HFFc6 (cell line): Measurements from ENCODE around the gene ALDOA. TPM values are rescaled to one million over a fixed set of nuclear protein-coding genes. Genes with fewer than 3 reads are reported as not detected.

Experiments
- DNase-seq: peaks from one replicate; pipeline ENCODE4 v3.0.0-alpha.2; 2018
- H3K27ac Mint-ChIP-seq: 2 replicates; pipeline ENCODE4 v1.8.0; 2020; ENCODE audit warnings: mild to moderate bottlenecking, mixed read lengths
- H3K27me3 Mint-ChIP-seq: 2 replicates; pipeline ENCODE4 v1.8.0; 2021; ENCODE audit warnings: mild to moderate bottlenecking, moderate library complexity, mixed read lengths; ENCODE audit not compliant: insufficient read depth
- H3K36me3 Mint-ChIP-seq: 2 replicates; pipeline ENCODE4 v1.8.0; 2021; ENCODE audit warnings: low read depth, mixed read lengths
- H3K4me1 Mint-ChIP-seq: 2 replicates; pipeline ENCODE4 v1.8.0; 2020; ENCODE audit warnings: low read depth, mixed read lengths
- H3K4me3 Mint-ChIP-seq: 2 replicates; pipeline ENCODE4 v1.8.0; 2020; ENCODE audit warnings: mild to moderate bottlenecking, moderate library complexity, mixed read lengths
- H3K9me3 Mint-ChIP-seq: 2 replicates; pipeline ENCODE4 v1.8.0; 2020; ENCODE audit warnings: mild to moderate bottlenecking, mixed read lengths
- total RNA-seq, 6 experiments: library from RNA; stranded (reverse); fragmentation: NEBNext Ultra II Directional; extraction: Animal tissue kit (Norgen Biotek cat#: 25700); gene quantifications; 2 replicates in 1 of 6; 3 replicates in 5 of 6; pipeline ENCODE4 v1.2.3, GENCODE V29; 2021
- TF ChIP-seq, protein P1 (sequence below): fragments of 200-600 bp; sonication (generic); IDR thresholded peaks from 2 replicates; pipeline ENCODE4 v1.5.0; 2021; ENCODE audit warnings: antibody characterized with exemption, mild to moderate bottlenecking

ALDOA gene
- total RNA-seq, 6 experiments from 2014 or later: 1,621 to 1,937 (median 1,752) TPM

GRCh38 chr16:30117768-30118167 is 52.2 kb downstream of the ALDOA start:
- 0 out of 2 replicates have a peak, but pooled peaks cover 5% of the 10 kb centered on the region for H3K36me3 Mint-ChIP-seq
- TF ChIP-seq, protein P1, sequence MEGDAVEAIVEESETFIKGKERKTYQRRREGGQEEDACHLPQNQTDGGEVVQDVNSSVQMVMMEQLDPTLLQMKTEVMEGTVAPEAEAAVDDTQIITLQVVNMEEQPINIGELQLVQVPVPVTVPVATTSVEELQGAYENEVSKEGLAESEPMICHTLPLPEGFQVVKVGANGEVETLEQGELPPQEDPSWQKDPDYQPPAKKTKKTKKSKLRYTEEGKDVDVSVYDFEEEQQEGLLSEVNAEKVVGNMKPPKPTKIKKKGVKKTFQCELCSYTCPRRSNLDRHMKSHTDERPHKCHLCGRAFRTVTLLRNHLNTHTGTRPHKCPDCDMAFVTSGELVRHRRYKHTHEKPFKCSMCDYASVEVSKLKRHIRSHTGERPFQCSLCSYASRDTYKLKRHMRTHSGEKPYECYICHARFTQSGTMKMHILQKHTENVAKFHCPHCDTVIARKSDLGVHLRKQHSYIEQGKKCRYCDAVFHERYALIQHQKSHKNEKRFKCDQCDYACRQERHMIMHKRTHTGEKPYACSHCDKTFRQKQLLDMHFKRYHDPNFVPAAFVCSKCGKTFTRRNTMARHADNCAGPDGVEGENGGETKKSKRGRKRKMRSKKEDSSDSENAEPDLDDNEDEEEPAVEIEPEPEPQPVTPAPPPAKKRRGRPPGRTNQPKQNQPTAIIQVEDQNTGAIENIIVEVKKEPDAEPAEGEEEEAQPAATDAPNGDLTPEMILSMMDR: no peak
- no peaks in the 10 kb centered on the region; the same call in none of the 2 replicates for H3K27me3 Mint-ChIP-seq
- H3K27ac Mint-ChIP-seq: no peak overlapping the region
- H3K4me1 Mint-ChIP-seq: peaks cover 30% of the 10 kb centered on the region
- DNase-seq: no peak
- no peaks in the 10 kb centered on the region for H3K9me3 Mint-ChIP-seq
- H3K4me3 Mint-ChIP-seq: no peak overlapping the region

DNA sequence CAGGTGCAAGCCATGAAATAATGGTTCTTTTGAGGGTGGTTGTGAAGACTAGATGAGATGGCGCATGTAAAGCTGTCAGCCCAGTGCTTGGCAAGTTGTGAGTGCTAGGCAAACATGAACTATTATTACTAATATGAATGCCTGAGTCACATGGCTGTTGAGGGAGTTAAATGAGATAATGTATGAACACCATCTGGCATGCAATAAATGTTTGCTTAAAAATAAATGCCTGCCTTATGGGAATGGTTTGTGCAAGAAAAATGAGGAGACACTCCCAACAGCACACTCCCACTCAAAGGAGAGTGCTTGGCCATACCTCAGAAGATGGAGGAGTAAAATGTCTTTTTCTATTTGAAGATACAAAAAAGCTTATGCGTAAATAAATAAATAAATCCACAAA is 53.9 kb downstream of the ALDOA start:
- DNase-seq: no peak
- TF ChIP-seq, protein P1: no peak
- H3K9me3 Mint-ChIP-seq: no peaks in the 10 kb centered on the region
- H3K4me3 Mint-ChIP-seq: no peak overlapping the region
- 0 out of 2 replicates have a peak, but pooled peaks cover 5% of the 10 kb centered on the region for H3K36me3 Mint-ChIP-seq
- H3K27ac Mint-ChIP-seq: no peak overlapping the region
- no peaks in the 10 kb centered on the region; the same call in none of the 2 replicates for H3K27me3 Mint-ChIP-seq
- H3K4me1 Mint-ChIP-seq: peaks cover 22% of the 10 kb centered on the region

Other genes starting within 250 kb of the ALDOA start
- gene PAGR1, start 249.6 kb upstream of the ALDOA start, total RNA-seq: 10 to 100 TPM; 12.9 to 19.2 (median 17.7) TPM
- gene MVP, start 245.3 kb upstream of the ALDOA start, total RNA-seq: 100 to 1,000 TPM; 234 to 296 (median 268) TPM
- 100 to 1,000 TPM in 3 of 6 experiments, 10 to 100 TPM in 3; 82.6 to 115 (median 94.7) TPM for gene CDIPT, start 202.5 kb upstream of the ALDOA start, total RNA-seq
- gene SEZ6L2, start 166.2 kb upstream of the ALDOA start, total RNA-seq: 1 to 10 TPM; 1.5 to 4.5 (median 3.9) TPM
- 10 to 100 TPM in 4 of 6 experiments, 1 to 10 TPM in 2; 5.1 to 15.9 (median 14.1) TPM for gene ASPHD1, start 165.3 kb upstream of the ALDOA start, total RNA-seq
- gene KCTD13, start 139.5 kb upstream of the ALDOA start, total RNA-seq: 10 to 100 TPM; 13.9 to 17.0 (median 16.1) TPM
- gene TMEM219, start 103.7 kb upstream of the ALDOA start, total RNA-seq: 100 to 1,000 TPM; 105 to 122 (median 110) TPM
- gene TAOK2, start 91.9 kb upstream of the ALDOA start, total RNA-seq: 10 to 100 TPM; 50.4 to 56.9 (median 53.0) TPM
- 10 to 100 TPM in 5 of 6 experiments, 1 to 10 TPM in 1; 9.8 to 14.4 (median 13.4) TPM for gene HIRIP3, start 70.1 kb upstream of the ALDOA start, total RNA-seq
- gene INO80E, start 69.5 kb upstream of the ALDOA start, total RNA-seq: 10 to 100 TPM; 61.0 to 77.4 (median 73.8) TPM
- under 1 TPM in 2 of 6 experiments, not detected in 4; 0.19 to 0.30 TPM for gene DOC2A, start 54.7 kb upstream of the ALDOA start, total RNA-seq
- gene C16orf92, start 42.6 kb upstream of the ALDOA start, total RNA-seq: not detected
- gene TLCD3B, start 34.5 kb upstream of the ALDOA start, total RNA-seq: under 1 TPM in 4 of 6 experiments, not detected in 2; 0.28 to 0.39 (median 0.33) TPM
- gene PPP4C, start 10.2 kb downstream of the ALDOA start, total RNA-seq: 100 to 1,000 TPM; 111 to 135 (median 123) TPM
- under 1 TPM; 0.16 to 0.33 (median 0.26) TPM for gene TBX6, start 26.2 kb downstream of the ALDOA start, total RNA-seq
- 10 to 100 TPM; 17.2 to 28.4 (median 19.1) TPM for gene YPEL3, start 30.5 kb downstream of the ALDOA start, total RNA-seq
- gene GDPD3, start 47.8 kb downstream of the ALDOA start, total RNA-seq: 1 to 10 TPM; 1.5 to 3.0 (median 2.3) TPM
- gene MAPK3, start 57.5 kb downstream of the ALDOA start, total RNA-seq: 10 to 100 TPM; 58.5 to 89.3 (median 80.4) TPM
- gene CORO1A, start 117.8 kb downstream of the ALDOA start, total RNA-seq: 1 to 10 TPM; 2.9 to 4.2 (median 3.7) TPM
- gene BOLA2B, start 127.9 kb downstream of the ALDOA start, total RNA-seq: 100 to 1,000 TPM; 113 to 142 (median 131) TPM
- 10 to 100 TPM; 13.2 to 23.3 (median 20.7) TPM for gene SLX1A, start 128.1 kb downstream of the ALDOA start, total RNA-seq
- gene SULT1A3, start 133.5 kb downstream of the ALDOA start, total RNA-seq: 1 to 10 TPM; 3.4 to 8.9 (median 4.1) TPM
- gene NPIPB13, start 182.7 kb downstream of the ALDOA start, total RNA-seq: 1 to 10 TPM in 5 of 6 experiments, under 1 TPM in 1; 0.91 to 7.5 (median 4.0) TPM